Embryonic facial prominence (tissue), 1 donor: Measurements from ENCODE around the gene SLC16A2.
"Not testable (repeated sequence)": the region's sequence is repeated elsewhere in the genome, so short reads cannot be mapped to it uniquely, and the experiment has no call there.

Experiments used
- DNase-seq: peaks from one replicate; pipeline ENCODE4 v3.0.0-alpha.2; 2016; ENCODE audit errors: extremely low spot score

SLC16A2 gene

DNA sequence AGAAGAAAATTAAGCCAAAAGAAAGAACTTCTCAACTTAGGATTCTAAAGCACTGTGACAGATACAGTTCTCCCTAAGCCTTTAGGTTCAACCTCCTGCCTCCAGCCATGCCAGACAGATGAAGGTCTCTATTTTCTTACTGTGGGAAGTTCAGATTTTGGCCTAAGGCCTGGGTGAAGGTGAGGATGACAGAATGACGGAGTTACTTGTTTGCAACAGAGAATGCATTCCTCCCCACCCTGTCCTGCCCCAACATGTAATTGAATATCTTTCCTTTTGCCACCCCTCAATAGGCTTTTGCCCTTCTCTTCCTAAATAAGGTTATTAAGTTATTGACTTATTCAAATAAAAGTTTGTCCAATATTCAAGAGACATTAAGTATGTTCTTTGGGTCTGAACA is 25.6 kb downstream of the SLC16A2 start:
- DNase-seq = no peak

- DNase-seq = no peak
Measured at GRCh38 chrX:74448669-74449068, 27.4 kb downstream of the SLC16A2 start.

DNA sequence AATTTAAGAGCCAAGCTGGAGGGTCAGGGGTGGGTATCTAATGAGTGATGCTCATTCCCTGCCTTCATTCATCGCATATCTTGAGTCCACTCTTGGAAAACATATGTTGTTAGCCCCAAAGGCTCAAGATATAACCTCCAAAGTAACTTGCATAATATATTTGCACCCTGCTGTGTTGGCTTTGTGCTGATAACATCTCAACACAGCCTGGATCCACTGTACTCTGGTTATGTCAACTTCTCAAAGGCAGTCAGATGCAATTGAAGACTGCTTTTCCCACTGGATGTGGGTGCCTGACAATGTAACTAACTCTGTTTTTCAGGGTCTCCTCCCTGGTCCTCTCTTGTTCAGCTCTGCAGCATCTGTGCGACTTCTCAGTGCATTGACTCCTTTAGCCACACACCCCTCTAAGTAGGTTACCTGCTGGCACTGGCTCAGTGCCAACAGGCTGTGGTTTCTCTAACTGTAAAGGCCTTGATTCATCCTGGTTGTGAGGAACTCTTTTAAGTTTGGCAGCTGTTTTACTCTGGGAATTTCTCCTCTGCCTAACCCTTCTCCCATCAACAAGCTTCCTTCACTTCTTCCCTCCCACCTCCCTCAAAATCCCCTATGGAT is 28.1 kb downstream of the SLC16A2 start:
- DNase-seq = no peak

GRCh38 chrX:74449937-74450330 is 28.6 kb downstream of the SLC16A2 start:
- DNase-seq = no peak

DNA sequence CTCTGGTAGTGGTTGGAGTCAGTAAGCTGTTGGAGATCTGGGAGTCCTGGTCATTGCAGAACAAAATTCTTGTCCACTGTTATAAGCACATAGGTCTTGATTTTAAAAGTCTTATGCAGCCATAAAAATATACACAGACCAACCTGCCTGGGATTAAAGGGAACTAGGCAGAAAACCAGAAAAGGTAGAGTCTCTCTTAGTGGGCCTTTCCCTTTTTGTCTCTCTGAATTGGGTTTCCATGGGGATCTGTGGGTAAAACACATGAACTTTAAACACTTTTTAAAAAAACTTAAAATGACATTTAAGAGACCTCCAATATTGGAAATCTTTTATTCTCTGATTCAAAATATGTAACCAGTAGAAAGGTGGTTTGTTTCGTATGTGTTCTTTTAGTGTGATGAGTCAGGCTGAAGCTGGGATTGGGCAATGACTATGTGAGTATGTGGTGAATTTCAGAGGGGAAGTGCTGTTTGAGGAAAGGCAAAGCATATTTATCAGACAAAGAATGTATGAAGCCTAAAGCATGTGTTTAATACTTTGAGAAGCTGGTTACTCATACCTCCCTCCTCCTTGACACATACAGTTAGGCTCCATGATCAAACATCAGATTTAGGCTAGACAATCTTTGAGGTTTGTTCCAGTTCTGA is 29.6 kb downstream of the SLC16A2 start:
- DNase-seq = no peak

GRCh38 chrX:74451450-74452198 is 30.3 kb downstream of the SLC16A2 start:
- no peak for DNase-seq

- no peak for DNase-seq
Measured at GRCh38 chrX:74452199-74452481, 30.8 kb downstream of the SLC16A2 start.

DNA sequence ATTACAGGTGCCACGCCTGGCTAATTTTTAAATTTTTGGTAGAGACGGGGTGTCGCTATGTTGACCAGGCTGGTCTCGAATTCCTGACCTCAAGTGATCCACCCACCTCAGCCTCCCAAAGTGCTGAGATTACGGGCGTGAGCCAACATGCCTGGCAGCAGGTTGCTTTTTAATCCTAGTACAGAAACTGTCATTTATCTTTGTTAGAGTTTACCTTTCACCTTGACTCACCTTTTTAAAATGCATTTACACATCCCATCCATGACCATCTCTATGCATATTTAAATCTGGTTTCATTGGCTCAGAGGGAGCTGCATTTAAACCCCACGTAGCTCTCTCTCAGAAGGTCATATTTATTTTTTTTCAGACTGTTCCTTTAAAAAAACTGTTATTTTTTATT is 31.9 kb downstream of the SLC16A2 start:
- DNase-seq = no peak

- DNase-seq = not testable (repeated sequence)
Measured at GRCh38 chrX:74454233-74454632, 32.9 kb downstream of the SLC16A2 start.

- DNase-seq = no peak
Measured at GRCh38 chrX:74458736-74459135, 37.4 kb downstream of the SLC16A2 start.

- DNase-seq = no peak
Measured at GRCh38 chrX:74461384-74461783, 40.1 kb downstream of the SLC16A2 start.

- DNase-seq = no peak
Measured at GRCh38 chrX:74464722-74465121, 43.4 kb downstream of the SLC16A2 start.

- DNase-seq = no peak
Measured at GRCh38 chrX:74465424-74465823, 44.1 kb downstream of the SLC16A2 start.

- DNase-seq = no peak
Measured at GRCh38 chrX:74467656-74468055, 46.4 kb downstream of the SLC16A2 start.

- not testable (repeated sequence) for DNase-seq
Measured at GRCh38 chrX:74473116-74473515, 51.8 kb downstream of the SLC16A2 start.

GRCh38 chrX:74490247-74490646 is 69.0 kb downstream of the SLC16A2 start:
- no peak for DNase-seq

GRCh38 chrX:74492720-74493201 is 71.5 kb downstream of the SLC16A2 start:
- DNase-seq = no peak

DNA sequence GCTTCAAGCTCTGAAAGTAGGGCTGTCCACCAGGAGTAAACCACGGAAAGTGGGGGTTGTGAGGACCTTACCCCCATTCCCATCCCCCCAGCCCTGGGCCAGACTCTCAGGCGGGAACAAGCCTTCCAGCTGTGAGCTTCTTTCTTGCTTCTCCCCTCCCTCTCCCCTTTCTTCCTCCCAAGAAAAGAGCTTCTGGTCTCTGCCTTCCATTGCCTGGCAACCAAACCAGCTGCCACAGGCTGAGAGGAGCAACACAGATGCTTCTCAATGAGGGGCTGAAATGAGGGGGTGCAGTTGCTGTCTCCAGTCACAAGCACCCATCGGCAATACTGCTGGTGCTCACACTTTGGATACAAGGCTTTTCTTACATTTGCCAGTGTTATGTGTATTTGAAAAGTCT is 72.5 kb downstream of the SLC16A2 start:
- no peak for DNase-seq

GRCh38 chrX:74498924-74499323 is 77.6 kb downstream of the SLC16A2 start:
- no peak for DNase-seq

DNA sequence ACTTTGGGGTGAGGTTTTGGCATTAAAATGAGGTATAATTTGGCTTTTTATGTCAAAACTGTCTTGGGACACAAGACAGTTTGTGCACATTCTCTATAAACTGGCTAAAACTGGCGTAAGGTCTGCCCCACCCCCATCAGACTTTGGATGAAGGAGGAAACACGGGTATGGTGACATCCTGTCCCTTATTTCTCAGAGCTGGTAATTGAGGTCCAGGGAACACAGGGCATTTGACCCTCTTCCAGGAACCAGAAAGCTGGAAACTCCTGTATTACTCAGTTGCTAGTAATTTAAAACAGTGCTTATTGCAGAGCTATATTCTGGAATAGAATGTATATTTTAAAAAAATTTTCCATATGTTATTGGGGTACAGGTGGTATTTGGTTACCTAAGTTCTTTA is 78.8 kb downstream of the SLC16A2 start:
- no peak for DNase-seq

GRCh38 chrX:74500555-74500954 is 79.3 kb downstream of the SLC16A2 start:
- DNase-seq = no peak

DNA sequence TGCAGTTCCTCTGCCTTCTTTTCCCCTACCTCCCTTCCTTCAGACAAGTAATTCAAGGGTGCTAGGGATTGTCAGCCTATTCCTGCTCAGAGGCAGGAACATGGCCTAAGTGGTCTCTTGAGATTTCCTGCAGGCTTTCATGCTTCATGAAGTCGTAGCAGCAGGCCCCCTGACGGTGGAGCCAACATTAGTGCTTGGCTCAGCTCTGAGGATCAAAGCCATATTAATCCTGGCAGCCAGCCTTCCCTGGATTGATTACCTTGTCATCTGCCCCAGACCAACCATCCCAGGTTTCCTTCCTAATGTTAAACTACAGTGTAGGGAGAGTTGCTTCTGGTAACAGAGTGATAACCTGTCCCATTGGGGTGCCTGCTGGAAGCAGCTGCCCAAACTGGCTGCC is 84.1 kb downstream of the SLC16A2 start:
- DNase-seq = no peak
